ENCODE measurements around the gene DOLK.

GRCh38 chr9:128923493-128923883 is 23.9 kb downstream of the DOLK start:
- no peak for TF ChIP-seq CTCF (IDR thresholded peaks at IDR 0.05 in 4 of 5, conservative IDR thresholded peaks at IDR 0.05 in 1 of 5)
- TF ChIP-seq POLR2A (IDR thresholded peaks at IDR 0.05): no peak
